Peyer's patch (tissue), 4 donors: Measurements from ENCODE around the gene TUFT1.

Experiments
- POLR2A ChIP-seq, 2 donors: fragments of 450-650 bp; IDR thresholded peaks; one replicate each; pipeline ENCODE4 v1.5.1; 2017; ENCODE audit warnings: antibody characterized with exemption in 2 of 2, mild to moderate bottlenecking in 2 of 2, moderate library complexity in 2 of 2
- TF ChIP-seq, protein P1 (sequence below), 6 experiments: fragments of 450-650 bp in 4 of 6; fragments of 200-600 bp in 2 of 6; sonication (generic) in 1 of 6; IDR thresholded peaks; one replicate each; pipeline ENCODE4 v1.5.1; 2017 to 2019; ENCODE audit warnings: antibody characterized with exemption in 6 of 6, mild to moderate bottlenecking in 3 of 6, moderate library complexity in 1 of 6

DNA sequence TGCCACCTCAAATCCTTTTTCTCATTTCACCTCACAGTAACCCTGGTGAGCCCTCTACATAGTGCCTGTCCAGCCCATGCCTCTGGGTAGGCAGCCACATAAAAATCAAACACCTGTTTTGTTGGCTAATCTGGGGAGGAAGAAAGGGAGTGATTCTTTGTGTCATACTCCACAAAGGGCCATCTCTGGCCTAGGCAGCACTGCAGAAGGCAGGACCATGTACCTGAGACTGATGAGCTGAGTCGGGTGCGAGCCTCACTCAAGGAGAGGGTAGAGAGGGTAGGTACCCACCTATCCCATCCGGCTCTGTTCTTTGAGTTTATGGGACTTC, 7.8 kb downstream of the TUFT1 start:
- TF ChIP-seq, protein P1, sequence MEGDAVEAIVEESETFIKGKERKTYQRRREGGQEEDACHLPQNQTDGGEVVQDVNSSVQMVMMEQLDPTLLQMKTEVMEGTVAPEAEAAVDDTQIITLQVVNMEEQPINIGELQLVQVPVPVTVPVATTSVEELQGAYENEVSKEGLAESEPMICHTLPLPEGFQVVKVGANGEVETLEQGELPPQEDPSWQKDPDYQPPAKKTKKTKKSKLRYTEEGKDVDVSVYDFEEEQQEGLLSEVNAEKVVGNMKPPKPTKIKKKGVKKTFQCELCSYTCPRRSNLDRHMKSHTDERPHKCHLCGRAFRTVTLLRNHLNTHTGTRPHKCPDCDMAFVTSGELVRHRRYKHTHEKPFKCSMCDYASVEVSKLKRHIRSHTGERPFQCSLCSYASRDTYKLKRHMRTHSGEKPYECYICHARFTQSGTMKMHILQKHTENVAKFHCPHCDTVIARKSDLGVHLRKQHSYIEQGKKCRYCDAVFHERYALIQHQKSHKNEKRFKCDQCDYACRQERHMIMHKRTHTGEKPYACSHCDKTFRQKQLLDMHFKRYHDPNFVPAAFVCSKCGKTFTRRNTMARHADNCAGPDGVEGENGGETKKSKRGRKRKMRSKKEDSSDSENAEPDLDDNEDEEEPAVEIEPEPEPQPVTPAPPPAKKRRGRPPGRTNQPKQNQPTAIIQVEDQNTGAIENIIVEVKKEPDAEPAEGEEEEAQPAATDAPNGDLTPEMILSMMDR (IDR thresholded peaks at IDR 0.05) = no peak
- no peak for TF ChIP-seq POLR2A (IDR thresholded peaks at IDR 0.05)
